Measurements from ENCODE around the gene TMEM132C.

TMEM132C gene

GRCh38 chr12:128339631-128340030 lies 72.7 kb downstream of the TMEM132C start:
- DNase-seq, result no peak

- no peak for DNase-seq
These were observed 86.3 kb downstream of the TMEM132C start for GRCh38 chr12:128353301-128353700.

DNA sequence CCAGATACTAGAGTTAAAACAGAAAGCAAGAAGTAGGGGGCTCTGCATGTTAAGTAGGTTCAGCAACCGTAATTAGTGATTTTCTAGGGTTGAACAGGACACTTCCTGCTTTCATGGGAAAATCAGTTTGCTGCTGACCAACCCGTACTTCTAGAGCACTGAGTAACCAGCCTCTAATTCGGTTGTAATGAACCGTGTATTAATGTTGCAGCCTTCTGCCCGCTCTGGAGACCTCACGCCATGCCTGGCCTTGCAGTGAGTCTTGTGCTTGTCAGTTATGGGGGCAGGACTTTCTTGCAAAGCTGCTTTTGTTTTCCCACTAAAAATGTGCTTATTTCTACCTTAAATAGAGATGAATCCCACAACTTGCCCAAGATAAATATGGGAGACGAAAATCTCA lies 89.6 kb downstream of the TMEM132C start:
- DNase-seq, result no peak

- DNase-seq, result no peak
These were observed 94.5 kb downstream of the TMEM132C start for GRCh38 chr12:128361400-128361995.

DNA sequence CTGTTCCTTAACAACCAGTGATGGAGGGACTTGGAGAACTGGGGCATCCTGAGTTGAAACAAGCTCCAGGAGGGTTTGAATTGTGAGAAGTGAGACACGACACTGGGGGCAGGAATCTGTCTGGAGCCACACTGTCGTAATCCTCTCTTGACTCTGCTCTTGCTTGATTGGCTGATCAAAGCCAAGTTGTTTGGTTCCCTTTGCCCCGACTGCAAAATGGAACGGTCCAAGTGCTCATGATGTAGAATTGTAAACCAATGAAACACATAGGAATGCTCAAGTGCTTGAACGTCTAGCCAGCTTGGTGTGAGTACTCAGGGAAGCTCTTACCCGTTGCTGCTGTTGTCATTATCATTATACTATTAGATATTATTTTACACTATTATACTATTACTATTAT lies 98.1 kb downstream of the TMEM132C start:
- DNase-seq, result no peak

- DNase-seq, result peak; percentile 14
These were observed 98.8 kb downstream of the TMEM132C start for GRCh38 chr12:128365651-128366231.

DNA sequence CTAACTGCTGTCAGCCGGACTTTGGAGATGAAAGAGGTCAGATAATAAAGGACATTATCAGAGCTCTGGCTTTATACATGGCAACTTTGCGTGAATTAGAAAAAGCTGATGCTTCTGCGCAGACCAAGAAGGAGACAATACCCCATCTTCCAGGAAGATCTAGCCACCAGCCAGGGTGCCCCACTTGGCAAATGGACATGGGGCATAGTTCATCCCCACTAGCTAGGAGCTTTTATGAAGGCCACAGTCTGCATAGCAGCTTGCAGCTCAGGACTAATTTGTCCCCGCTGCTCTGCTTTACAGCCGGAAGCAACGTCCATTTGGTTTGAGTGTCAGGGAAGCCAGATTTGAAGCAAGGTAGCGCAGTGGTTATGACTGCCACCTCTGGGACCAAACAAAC lies 101.0 kb downstream of the TMEM132C start:
- DNase-seq, result no peak

DNA sequence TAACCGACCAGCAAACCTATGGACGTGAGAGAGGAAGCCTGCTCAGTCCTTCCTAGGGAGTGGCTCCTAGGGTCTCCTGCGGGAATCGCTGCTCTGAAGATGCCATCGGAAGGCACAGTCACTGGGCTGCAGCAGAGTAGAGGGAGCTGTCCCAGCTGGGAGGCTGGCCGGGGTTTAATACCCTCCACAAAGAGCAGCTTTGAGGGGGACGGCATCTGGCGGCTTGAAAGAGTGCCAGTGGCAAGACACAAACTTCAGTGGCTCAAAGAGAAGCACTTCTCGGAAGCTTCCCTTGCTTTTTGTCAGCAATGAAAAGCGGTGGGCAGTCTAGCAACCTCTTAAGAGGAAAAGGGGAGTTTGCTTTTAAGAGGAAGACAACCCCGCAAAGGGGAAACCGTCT lies 114.6 kb downstream of the TMEM132C start:
- no peak for DNase-seq

- DNase-seq, result no peak
These were observed 115.0 kb downstream of the TMEM132C start for GRCh38 chr12:128381946-128382345.

DNA sequence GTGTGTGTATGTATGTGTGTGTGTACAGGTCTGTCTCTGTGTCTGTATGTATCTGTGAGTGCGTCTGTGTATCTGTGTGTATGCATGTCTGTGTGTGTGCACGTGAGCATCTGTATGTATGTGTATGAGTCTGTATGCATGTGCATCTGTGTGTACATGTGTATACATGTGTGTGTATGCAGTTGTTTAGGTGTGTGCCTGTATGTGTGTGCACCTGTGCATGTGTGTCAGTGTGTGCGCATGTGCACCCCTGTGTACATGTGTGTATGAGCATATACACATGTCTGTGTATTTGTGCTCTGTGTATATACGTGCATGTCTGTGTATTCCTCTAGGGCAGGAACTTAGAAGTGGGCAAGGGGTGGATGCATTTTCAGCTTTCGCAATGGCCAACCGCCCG lies 116.0 kb downstream of the TMEM132C start:
- DNase-seq, result no peak

DNA sequence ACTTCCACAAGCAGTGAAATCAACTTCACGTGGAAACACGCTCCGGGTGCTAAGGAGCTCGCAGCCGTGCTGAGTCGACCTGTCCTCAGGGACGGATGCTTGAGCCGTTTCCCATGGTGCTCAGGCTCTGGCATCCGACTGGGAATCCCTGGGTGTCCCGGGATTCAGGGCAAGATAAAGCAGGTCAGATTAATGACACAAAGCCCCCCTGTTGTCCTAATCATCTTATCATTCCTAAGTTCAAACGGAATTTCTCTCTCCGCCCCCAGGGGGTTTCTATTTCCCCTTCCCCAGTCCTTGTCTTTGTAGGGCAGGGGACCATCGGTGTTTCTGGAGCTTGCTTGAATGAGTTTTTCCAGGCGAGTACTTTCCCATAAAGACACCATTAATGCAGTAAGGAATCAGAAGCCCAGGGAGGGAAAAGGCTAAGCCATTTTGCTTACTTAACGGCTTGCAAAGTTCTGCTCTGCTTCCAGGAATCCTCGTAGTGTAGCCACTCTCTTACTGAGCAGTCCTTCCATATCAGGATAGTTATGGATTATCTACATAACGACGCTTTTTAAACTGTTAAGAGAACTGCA lies 116.5 kb downstream of the TMEM132C start:
- no peak for DNase-seq

- no peak for DNase-seq
These were observed 118.8 kb downstream of the TMEM132C start for GRCh38 chr12:128385736-128386135.

GRCh38 chr12:128387811-128388422 lies 120.9 kb downstream of the TMEM132C start:
- peak; percentile 19 for DNase-seq

DNA sequence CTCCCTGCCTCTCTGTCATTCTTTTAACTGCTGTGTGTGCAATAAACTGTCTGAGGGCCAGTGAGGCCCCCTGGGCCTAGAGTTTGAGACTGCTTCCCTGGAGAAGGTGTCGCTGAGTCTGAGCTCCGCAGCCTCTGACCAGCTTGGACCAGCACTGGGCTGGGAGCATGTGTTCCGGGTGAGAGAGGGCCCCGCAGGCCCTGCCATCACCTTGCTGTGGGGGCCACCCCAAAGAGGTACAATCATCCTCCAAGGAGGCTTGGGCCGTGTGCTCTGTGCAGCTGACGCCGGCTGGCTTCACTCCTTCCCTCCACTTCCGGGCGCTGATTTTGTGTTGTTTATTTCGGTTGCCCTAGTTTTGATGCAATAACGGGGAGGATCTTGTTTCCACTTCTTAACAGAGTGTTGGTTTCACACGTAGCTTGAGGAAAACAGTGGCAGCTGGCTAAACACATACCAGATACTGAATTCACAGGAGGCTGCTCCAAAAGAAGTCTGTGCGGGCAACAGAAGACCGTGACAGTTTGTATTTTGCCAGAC lies 121.6 kb downstream of the TMEM132C start:
- DNase-seq, result no peak

GRCh38 chr12:128393346-128393745 lies 126.4 kb downstream of the TMEM132C start:
- no peak for DNase-seq

- no peak for DNase-seq
These were observed 127.2 kb downstream of the TMEM132C start for GRCh38 chr12:128394137-128394536.

DNA sequence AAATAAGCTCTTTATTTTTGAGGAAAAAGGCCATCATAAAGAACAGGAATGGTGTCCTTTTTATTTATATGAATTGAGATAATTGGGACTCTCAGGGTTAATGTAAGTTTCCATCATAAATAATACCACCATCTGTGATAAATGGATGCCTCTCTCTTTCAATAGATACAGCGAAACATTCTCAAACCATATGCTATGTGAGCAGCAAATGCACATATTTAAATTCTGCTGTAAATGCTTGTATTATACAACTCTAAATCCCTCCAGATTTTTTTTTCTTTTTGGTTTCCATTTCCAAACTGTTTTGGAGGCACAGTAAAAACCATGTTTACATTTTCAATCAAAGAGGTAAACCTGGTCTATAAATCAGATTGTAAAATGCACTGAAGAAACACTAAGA lies 132.3 kb downstream of the TMEM132C start:
- DNase-seq, result no peak

GRCh38 chr12:128402486-128403243 lies 135.7 kb downstream of the TMEM132C start:
- DNase-seq, result no peak

DNA sequence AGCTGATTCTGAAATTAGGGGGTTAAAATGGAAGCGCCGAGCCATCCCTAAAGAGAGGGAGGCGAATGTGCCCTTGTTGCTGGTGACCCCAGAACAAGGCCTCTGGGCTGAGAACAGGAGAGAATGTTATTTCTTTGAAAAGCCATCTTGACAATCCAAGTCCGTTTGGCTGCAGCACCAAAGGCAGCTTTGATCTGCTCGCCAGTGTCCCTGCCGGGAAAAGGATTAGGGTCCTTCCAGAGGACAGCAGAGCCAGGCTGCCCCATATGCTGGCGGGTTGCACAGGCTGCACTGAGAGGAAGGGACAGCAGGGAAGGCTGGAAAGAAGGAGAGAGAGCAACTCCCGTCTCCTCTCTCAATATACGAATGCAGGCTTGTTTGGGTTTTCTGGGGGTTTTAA lies 141.7 kb downstream of the TMEM132C start:
- no peak for DNase-seq

DNA sequence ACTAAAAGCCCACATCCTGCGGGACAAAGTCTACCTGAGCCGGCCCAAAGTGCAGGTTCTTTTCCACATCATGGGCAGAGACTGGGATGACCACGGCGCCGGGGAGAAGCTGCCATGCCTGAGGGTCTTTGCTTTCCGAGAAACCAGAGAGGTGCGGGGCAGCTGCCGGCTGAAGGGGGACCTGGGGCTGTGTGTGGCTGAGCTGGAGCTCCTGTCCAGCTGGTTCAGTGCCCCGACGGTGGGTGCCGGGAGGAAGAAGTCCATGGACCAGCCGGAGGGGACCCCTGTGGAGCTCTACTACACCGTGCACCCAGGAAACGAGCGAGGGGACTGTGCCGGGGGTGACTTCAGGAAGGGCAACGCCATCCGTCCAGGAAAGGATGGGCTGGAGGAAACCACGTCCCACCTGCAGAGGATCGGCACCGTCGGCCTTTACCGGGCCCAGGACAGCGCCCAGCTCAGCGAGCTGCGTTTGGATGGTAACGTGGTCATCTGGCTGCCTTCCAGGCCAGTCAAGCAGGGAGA lies 148.1 kb downstream of the TMEM132C start:
- DNase-seq, result no peak

DNA sequence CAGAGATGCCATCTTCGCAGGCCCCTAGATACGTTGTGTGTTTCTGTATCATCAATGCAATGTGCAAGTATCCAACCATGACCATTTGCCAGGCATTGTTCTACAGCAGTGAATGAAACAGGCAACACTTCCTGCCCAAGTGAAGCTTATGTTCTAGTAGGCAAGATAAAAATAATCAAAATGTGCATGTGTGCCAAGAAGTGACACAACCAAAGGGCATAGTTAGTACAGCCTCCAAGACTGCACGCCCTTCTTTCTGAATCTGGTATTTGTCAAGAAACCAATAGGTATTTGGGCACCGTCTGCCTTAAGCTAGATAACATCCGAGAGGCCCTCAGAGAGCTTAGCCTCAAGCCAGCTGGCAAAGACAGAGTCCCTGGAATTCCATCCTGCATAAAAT lies 152.0 kb downstream of the TMEM132C start:
- no peak for DNase-seq

DNA sequence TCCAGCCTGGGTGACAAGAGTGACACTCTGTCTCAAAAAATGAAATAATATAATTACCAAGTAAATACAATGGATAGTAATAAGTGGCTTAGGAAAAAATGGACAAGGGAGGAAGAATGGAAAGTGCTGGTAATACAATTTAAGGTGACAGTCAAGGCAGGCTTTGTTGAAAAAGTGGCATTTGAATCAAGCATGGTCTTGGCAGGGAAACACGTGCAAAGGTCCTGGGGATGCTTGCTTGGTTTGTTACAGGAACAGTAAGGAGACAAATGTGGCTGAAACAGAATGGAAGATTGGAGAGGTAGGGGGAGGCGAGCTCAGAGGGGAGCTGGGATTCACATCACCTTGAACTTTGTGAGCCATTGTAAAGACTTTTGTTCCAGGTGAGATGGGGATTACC lies 153.2 kb downstream of the TMEM132C start:
- no peak for DNase-seq

GRCh38 chr12:128421375-128421774 lies 154.4 kb downstream of the TMEM132C start:
- no peak for DNase-seq
